ENCODE data around the gene AHCY.
"Not testable (repeated sequence)": the region's sequence is repeated elsewhere in the genome, so short reads cannot be mapped to it uniquely, and the experiment has no call there.

AHCY gene

DNA sequence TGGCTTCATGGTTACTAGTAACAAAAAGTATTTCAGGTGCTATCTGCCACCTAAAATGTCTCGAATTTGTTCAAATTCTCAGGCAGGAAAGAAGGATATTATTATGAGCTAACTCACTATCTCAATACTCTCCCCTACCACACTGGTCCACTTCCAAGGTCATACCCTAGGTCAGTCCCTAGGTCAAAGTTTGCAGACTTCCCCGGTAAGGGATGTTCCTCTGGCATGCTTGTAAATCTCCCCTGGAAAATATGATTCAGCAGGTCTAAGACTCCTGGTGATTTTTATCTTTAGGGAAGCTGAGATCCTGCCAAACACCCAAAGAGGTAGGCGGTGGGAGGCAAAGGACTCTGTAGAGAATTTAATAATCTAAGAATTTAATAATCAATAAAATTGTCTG lies 6.7 kb downstream of the AHCY start:
- DNase-seq (ENCODE audit: low read depth), result no peak

- no peak for DNase-seq (ENCODE audit: low read depth)
Measured at GRCh38 chr20:34295284-34295683, 7.9 kb downstream of the AHCY start.

DNA sequence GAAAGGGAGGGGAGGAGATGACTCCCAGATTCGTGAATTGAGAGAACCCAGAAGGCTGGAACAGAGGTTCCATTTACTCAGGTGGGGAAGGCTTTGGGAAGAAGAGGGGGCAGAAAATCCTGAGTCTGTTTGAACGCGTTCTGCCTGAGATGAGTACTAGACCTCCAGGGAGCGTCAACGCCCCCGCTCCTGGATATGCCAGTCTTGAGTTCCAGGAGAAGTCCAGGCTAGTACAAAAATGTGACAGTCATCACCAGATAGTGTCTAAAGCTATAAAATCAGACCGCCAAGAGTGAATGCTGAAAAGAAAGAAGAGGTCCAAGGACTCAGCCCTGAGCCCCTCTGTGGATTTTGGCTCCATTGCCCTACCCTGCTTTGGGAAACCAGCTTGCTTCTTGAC lies 8.6 kb downstream of the AHCY start:
- DNase-seq (ENCODE audit: low read depth), result no peak

DNA sequence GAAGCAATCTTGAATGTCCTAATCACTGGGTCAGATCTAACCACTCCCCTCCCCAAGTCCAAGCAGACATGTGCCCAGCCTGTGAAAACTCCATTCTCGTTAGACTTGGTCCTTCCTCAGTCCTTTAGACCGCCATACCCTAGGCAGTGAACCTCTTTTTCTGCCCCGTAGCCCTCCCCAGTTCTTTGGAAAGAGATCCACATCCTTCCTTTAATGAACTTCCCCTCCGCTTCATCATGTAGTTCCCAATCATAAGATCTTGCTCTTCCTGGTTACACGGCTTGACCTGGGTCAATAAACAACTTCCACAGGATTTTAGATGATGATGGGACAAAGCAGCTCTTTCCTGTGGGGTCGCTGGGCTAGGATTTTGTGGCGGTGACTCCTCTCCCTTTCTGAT lies 9.6 kb downstream of the AHCY start:
- no peak for DNase-seq (ENCODE audit: low read depth)

DNA sequence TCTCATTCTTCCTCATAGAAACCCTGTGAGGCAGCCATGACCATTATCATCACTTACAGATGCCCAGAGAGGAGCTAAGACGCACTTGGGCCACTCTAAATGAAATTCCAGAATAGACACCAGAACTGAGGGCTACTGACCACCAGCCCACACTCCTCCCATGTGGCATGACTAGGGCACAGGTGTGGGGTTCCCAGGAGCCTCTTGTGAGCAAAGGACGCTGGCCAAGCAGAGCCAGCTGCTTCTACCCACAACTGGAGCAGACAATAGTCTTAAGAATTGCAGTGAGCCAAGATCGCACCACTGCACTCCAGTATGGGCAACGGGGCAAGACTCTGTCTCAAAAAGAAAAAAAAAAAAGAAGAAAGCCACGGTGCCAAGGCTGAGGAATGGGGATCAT lies 10.0 kb downstream of the AHCY start:
- DNase-seq (ENCODE audit: low read depth), result no peak

DNA sequence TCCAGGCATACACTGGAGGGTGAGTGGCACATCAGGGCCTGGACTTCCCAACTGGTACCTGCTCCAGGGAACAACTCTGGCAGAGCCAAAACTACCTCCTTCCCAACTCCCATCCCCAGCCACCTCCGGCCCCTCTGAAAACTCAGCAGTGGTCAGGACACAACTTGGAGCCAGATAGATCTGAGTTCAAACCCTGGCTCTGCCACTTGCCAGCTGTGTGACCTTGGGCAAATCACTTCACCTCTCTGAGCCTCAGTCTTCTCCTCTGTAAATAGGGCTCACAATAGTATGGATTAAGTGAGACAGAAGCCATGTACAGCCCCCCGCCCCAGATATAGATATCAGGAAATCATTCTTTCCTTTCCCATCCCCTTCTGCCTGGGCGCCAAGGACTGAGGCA lies 10.7 kb downstream of the AHCY start:
- DNase-seq (ENCODE audit: low read depth), result no peak

GRCh38 chr20:34290471-34290870 lies 12.7 kb downstream of the AHCY start:
- no peak for DNase-seq (ENCODE audit: low read depth)

GRCh38 chr20:34287500-34287899 lies 15.7 kb downstream of the AHCY start:
- not testable (repeated sequence) for DNase-seq (ENCODE audit: low read depth)

DNA sequence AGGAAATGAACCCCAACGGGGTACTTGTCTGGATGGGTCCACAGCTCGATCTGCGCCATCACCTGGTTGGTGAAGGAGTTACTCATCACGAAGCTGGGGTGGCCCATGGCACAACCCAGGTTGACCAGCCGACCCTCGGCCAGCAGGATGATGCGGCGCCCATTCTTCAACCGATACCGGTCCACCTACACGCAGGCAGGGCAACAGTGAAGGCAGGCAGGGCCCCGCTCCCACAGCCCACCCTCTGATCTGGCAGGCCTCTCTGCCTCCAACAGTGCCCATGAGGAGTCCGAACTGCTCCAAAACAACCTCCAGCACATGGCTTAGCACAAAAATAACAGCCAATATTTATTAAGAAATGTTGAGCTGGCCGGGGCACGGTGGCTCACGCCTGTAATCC lies 17.7 kb downstream of the AHCY start:
- no peak for DNase-seq (ENCODE audit: low read depth)

- no peak for DNase-seq (ENCODE audit: low read depth)
Measured at GRCh38 chr20:34283844-34284243, 19.3 kb downstream of the AHCY start.

DNA sequence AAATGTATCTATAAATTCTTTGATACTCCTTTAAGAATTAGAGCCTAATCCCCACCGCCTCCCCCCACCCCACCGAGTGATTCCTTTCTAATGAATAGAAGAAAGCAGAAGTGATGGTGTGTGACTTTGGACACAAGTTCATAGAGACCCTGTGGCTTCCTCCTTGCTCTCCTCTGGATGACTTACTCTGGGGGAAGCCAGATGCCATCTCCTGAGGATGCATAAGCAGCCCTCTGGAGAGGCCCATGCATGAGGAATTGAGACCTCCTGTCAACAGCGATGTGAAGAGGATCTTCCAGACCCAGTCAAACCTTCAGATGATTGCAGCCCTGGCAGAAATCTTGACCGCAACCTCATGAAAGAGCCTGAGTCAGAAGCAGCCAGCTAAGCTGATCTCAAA lies 21.1 kb downstream of the AHCY start:
- no peak for DNase-seq (ENCODE audit: low read depth)

DNA sequence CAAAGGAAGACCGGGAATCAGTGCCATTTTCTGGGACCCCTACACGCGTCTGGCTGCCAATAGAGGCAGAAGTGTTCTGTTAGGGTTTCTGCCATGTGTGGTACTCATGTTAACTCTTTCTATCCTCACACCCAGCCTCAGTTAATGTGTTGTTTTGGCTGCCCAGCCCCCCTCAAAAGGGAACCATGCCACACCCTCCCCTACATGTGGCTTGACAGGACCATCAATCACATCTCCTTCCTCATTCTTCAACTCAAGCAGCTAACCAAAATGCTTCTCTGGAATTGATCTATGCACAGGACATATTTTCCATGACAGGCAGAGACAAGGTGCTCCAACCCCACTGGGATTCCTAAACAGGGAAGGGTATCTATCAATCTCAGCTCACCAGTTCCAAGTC lies 22.0 kb downstream of the AHCY start:
- DNase-seq (ENCODE audit: low read depth), result no peak

- DNase-seq (ENCODE audit: low read depth), result no peak
Measured at GRCh38 chr20:34274694-34275093, 28.5 kb downstream of the AHCY start.

GRCh38 chr20:34271956-34272355 lies 31.2 kb downstream of the AHCY start:
- no peak for DNase-seq (ENCODE audit: low read depth)

DNA sequence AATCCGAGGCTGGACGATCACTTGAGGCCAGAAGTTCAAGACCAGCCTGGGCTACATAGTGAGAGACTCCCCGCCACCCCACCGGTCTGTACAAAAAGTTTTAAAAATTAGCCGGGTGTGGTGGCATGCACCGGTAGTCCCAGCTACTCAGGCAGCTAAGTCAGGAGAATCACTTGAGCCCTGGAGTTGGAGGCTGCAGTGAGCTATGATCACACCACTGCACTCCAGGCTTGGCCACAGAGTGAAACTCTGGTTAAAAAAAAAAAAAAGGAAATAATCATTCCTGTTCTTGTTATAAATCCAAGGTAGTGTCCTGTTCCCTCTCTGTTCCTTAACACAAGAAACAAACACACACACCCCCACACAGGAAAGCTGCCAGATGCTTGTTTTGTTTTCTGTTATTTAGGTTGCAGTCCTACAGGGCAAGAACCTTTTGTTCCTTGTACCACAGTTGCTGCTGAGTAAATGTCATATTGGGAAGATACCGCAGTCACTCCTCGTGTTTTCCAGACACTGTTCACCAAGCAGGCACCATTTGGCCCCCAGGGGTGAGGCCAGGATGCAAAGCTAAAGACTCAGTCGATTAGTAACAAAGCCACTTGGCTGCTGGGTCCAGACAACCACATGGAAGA lies 33.0 kb downstream of the AHCY start:
- DNase-seq (ENCODE audit: low read depth), result no peak

DNA sequence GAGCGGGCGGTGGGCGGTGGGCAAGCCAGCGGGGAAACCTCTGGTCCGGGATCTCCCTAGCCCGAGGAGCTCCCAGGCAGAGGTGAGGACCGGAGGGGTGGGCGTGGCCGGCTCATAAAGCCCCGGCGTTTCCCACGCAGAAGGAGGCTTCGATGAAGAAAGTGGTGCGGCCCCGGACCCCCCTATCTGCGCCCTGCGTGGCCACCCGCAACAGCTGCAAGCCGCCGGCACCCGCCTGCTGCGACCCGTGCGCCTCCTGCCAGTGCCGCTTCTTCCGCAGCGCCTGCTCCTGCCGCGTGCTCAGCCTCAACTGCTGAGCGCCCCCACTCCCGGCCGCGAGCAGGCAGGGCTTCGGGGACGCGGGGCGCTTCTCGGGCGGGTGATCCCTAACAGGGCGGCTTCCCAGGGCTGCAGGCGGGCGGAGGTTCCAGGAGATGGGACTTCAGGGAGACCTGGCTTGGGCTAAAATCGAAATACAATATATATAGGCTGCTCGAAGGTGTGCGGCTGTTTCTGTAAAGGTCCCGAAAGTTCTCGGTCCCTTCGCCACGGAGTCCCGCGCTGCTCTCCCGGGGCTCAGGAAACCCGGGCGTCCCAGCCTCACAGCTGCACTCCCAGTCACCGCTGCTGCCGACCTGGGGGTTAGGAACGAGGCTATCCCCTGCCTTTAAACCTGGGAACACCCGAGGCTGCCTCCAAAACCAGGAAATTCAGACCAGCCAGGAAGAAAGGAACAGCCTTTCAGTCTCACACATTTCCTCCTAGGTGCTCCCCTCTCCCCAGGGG lies 34.1 kb downstream of the AHCY start:
- no peak for DNase-seq (ENCODE audit: low read depth)

DNA sequence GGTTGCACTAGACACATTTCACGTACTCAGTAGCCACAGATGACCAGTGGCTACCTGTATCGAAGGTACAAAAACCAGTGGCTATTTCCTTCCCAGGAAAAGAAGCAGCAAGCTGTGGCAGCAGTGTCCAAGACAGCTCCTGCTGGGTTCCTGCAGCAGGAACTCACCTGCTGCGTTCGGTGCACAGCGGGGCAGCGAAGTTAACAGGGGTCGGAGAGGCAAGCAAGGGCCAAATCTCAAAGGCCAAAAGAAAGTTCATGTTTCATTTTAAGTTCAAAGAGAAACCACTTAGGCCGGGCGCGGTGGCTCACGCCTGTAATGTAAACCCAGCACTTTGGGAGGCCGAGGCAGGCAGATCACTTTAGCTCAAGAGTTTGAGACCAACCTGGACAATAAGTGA lies 35.0 kb downstream of the AHCY start:
- no peak for DNase-seq (ENCODE audit: low read depth)

GRCh38 chr20:34264141-34264540 lies 39.0 kb downstream of the AHCY start:
- DNase-seq (ENCODE audit: low read depth), result no peak

DNA sequence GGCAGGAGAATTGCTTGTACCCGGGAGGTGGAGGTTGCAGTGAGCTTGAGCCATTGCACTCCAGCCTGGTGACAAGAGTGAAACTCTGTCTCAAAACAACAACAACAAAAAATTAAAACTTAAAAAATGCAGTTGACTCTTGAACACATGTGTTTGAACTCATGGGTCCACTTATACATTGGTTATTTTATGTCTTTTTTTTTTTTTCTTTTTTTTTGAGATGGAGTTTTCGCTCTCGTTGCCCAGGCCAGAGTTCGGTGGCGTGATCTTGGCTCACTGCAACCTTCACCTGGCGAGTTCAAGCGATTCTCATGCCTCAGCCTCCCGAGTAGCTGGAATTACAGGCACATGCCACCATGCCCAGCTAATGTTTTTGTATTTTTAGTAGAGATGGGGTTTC lies 39.7 kb downstream of the AHCY start:
- DNase-seq (ENCODE audit: low read depth), result not testable (repeated sequence)

GRCh38 chr20:34262488-34263288 lies 40.5 kb downstream of the AHCY start:
- no peak for DNase-seq (ENCODE audit: low read depth)

DNA sequence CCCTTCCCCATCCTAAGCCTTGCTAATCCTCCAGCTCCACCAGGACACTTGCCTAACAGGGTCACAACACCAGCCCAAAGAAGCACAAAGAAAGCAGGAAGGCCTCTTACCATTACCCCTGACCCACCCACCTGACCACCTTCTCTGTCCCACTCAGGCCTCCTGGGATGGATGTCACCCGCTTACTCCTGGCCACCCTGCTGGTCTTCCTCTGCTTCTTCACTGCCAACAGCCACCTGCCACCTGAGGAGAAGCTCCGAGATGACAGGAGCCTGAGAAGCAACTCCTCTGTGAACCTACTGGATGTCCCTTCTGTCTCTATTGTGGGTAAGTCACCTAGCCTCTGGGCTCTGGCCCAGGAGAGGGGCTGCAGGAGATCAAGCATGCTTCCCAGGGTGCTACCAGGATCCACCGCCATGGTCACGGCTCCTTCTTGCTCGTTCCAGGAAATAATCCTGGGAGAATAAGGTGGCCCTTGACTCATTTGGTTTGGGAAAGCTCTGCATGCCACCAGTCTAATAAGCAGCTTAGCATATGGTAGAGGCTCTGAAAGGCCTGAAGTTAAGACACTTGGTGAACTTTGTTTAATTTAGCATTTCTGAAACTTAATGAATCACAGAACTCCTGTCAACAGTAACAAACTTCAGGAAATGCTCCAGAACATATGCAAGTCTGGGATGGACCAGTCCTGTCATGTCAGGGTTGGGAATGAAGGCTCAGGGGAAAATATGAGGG lies 42.8 kb downstream of the AHCY start:
- no peak for DNase-seq (ENCODE audit: low read depth)

DNA sequence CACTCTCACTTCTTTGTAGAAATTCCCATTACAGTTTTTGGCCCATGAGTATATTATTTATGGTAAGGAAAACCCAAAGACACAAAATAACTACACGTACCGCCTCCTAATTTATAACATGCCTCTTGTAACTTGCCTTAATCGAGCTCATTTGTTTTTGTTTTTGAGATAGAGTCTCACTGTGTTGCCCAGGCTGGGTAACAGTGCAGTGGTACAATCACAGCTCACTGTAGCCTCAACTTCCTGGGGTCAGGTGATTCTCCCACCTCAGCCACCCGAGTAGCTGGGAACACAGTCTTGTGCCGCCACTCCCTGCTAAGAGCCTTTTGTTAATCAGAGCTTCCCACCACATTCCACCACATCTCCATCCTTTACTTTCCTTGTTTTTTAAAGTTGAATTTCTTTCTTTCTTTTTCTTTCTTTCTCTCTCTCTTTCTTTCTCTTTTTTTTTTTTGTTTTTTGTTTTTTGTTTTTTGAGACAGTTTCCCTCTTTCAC lies 46.5 kb downstream of the AHCY start:
- no peak for DNase-seq (ENCODE audit: low read depth)
